HG02938 (cell line): Measurements from ENCODE around the gene ZNF284.

Source experiments
- ATAC-seq: cut with Tn5 transposase; IDR thresholded peaks from one replicate; pipeline ENCODE4 v1.9.1; 2021; ENCODE audit warnings: mild to moderate bottlenecking, moderate library complexity; ENCODE audit not compliant: unreplicated experiment

Gene ZNF284

DNA sequence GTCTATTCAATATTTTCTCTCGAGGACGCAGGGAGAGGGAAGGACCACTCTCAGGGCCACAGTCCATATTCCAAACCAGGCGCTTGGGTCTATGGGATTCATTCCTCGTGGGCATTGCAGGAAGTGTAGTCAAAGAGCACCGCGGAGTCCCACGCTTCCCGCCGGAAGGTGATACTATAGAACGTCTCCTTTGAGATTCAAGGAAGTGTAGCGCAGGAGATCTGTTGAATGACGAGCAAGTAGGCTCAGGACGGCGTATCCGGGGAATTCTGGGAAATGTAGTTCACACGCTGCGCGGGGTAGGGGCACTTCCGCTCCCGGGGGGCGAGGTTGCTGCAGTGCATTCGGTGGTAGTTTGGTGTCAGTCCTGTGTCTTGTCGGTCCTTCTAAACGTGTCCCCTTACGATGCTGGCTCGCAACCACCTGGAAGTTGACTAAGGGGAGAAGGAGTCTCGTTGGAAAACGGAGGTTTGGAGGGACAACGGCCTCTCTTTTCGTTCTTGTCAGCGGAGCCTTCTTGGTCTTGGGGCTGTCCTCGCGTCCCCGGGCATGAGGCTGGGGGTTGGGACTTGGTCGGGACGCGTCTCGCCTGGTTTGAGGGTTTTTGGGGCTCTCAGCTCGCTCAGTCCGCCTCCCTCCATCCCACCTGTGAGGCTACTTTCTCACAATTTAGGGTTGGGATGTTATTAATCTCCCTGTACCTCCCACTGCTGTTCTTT is at the start of gene ZNF284:
Gene ZNF284 (plus strand): TSS at position 336 of the 719 bp plus-strand sequence. CDS start 4,231 bp downstream, outside the sequence.
- ATAC-seq, result peak; percentile 97

DNA sequence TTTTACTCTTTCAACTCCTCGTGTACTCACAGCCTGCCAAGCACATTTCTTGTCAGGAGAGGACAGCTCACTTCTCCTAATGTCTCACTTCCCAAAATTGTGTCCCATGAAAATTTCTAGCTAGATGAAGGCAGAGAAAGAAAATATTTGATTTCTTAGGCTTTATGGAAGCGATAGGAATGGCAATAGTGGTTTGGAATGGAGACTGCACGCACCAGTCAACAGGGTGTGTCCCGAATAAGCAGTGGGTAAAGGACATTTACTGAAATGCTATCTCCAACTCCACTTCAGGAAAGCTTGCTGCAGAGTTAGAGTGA is 47.1 kb upstream of the ZNF284 start:
- no peak for ATAC-seq

DNA sequence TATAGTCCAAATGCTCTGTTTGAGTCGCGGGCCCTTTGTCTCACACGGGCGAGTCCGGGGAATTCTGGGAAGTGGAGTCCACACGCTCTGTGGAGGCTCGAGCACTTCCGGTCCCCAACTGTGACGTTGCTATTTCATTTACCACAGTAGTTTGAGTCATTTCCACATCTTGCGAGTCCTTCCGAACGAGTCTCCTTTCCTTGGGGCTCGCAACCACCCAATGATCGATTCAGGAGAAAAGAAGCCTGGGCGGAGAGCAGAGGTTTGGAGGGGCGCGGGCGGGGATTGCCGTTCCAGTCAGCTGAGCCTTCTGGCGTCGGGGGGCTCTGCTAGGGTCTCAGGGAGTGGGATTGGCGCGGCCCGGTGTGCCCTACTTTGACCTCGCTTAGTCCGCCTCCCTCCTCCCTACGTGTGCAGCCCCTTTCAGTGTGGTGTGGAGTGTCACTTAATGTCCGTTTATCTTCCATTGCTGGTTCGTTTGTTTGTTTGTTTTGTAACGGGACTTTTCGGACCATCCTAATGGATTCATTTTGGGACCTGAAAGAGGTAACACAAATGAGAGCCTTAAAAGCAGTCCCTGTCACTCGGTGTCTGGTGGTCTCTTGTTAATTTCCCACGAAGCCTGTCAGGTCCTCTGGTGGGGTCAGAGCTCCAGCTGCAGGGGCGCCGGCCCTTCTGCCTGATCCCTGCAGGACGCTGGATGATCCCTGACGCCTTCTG is 46.6 kb upstream of the ZNF284 start, which contains the start of gene ZNF222:
Gene ZNF222 (plus strand): TSS at position 163 of the 720 bp plus-strand sequence. CDS start 58 bp downstream, at position 221.
- peak; percentile 90 for ATAC-seq

DNA sequence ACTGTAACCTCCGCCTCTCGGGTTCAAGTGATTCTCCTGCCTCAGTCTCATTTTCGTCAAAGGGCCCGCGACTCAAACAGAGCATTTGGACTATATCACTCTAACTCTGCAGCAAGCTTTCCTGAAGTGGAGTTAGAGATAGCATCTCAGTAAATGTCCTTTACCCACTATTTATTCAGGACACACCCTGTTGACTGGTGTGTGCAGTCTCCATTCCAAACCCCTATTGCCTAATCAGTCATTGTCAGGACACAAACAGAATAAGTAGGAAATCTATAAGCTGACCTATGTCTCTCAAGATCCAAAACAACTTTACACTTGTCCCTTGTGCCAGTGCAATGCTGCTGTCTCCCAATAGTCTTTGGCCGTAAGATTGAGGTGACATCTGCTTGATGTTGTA is 45.3 kb upstream of the ZNF284 start:
- ATAC-seq, result no peak

DNA sequence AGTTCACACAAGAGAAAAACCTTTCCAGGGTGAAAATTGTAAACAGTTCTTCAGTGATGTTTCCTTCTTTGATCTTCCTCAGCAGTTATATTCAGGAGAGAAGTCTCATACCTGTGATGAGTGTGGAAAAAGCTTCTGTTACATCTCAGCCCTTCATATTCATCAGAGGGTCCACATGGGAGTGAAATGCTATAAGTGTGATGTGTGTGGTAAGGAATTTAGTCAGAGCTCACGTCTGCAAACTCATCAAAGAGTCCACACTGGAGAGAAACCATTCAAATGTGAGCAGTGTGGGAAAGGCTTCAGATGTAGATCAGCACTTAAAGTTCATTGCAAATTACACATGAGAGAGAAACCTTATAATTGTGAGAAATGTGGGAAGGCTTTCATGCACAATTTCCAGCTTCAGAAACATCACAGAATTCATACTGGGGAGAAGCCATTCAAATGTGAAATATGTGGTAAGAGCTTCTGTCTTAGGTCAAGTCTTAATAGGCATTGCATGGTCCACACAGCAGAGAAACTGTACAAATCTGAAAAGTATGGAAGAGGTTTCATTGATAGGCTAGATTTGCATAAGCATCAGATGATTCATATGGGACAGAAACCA is 39.9 kb upstream of the ZNF284 start:
- ATAC-seq, result no peak

DNA sequence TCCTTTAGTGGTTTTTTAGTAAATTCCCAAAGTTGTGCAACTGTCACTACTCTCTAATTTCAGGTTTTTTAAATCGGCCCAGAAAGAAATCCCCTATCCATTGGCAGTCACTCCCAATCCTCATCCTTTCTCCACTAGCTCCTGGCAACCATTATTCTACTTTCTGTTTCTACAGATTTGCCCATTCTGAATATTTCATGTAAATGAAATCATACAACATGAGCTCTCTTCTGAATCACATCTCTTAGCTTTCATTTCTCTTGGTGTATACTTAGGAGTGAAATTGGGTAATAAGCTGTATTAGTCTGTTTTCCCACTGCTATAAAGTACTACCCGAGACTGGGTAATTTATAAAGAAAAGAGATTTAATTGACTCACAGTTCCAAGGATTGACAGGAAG is 29.8 kb upstream of the ZNF284 start:
- ATAC-seq, result no peak

DNA sequence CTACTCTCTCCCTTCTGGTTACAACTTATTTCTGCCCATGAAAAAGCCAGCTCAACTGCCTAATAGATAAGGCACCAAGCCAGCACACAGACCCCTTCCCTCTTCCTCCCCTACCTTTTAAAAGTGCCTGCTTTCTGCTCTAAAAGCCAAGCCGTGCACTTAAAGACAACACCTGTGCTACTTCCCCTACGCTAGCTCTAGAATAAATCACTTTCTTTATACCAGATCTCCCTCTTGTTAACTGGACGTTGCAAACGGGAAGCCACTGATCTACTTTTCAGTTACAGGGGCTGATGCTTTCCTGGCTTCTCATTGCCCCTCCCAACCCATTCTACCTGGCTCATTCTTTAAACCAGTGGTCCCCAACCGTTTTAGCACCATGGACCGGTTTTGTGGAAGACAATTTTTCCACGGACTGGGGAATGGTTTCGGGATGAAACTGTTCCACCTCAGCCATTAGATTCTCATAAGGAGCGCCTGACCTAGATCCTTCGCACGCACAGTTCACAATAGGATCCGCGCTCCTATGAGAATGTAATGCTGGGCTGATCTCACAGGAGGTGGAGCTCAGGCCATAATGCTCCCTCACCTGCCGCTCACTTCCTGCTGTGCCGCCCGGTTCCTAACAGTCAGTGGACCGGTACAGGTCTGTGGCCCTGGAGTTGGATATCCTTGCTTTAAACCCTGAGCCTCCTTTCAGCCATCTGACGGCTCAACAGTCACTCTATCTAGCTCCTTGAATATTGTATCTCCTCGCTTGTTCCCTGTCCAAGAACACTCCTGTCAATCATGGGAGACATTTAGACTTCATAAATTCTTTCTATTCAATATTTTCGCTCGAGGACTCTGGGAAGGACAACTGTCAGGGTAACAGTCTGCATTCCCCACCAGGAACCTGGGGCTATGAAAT is 21.0 kb upstream of the ZNF284 start:
- no peak for ATAC-seq

DNA sequence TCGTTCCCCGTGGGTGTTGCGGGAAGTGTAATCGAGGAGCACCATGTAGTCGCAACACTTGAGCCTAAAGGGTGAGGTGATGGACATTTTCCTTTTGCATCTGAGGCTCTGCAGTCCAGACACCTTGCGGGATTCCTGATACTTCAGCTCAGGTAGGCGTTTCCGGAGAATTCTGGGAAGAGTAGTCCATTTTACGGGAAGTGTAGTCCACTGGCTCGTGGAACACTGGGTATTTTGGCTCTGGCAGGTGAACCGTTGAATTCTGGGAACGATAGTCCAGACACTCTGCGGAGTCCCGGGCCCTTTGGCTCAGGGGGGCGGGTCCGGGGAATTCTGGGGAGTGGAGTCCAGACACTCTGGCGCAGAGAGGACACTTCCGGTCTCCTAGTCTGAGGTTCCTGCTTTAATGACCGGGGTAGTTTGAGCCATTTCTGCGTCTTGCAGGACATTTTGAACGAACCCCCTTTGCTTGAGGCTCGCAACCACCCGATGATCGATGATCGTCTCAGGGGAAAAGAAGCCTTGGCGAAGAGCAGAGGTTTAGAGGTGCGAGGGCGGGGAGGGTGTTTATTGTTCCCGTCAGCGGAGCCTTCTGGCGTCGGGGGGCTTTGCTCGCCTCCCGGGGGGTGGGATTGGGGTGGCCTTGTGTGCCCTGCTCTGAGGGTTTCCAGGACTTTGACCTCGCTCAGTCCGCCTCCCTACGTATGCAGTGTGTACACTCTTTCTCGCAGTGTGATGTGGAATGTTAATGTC is 20.1 kb upstream of the ZNF284 start, which contains the start of gene ZNF223:
Gene ZNF223 (plus strand): TSS at position 387 of the 753 bp plus-strand sequence. CDS start 3,141 bp downstream, outside the sequence.
- ATAC-seq, result peak; percentile 42

DNA sequence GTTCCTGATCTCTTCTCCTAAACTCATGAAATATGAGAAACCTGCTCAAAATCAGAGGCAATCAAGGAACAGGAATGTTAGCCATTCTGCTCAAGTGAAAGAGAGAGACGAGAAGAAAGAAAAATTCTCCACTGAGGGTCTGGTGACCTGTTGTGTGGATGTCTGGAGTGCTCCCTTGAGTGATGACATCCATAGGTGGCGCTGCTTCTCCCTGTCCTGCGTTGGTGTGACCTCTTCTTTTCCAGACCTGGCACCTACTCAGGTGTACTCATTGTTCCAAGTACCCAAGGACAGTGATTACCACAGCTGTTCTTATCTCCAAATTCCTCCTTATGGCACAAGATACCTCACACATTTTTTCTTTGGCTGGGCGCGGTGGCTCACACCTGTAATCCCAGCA is 16.1 kb upstream of the ZNF284 start:
- ATAC-seq, result no peak

DNA sequence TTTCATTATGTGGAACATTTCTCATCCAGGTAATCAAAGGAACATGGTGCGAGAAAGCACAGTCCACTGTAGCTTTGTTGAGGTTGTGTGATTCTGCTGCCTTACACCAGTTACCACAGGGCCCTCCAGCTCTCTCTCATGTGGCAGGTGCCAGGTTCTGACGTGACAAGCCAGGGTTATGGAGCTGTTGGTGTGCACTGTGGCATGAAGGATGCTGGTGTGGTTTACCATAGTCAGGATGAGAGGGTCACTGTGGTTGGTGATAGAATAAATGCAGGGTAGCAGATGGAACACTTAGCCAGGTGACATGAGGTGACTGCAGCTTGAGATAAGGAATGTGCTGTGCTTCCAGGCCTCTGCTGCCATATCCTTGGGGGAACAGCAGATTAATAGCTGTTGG is 12.7 kb upstream of the ZNF284 start:
- ATAC-seq, result no peak

DNA sequence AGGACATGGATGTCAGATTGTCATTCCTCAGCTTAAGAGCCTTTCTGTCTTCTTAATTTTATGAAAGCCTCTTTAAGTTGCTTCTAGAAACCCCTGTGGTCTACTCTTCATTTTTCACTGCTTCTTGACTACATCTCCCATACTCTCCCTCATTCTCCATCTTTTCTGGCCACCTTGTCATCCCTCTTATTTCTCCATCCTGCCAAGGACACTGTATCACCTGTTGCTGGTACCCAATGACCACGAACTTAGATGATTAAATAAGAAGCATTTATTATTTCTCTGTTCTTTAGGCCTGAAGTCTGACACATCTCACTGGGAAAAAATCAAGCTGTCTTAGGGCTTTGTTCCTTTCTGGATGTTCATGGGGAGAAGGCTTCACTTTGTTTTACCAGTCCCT is 10.9 kb upstream of the ZNF284 start:
- ATAC-seq, result no peak

DNA sequence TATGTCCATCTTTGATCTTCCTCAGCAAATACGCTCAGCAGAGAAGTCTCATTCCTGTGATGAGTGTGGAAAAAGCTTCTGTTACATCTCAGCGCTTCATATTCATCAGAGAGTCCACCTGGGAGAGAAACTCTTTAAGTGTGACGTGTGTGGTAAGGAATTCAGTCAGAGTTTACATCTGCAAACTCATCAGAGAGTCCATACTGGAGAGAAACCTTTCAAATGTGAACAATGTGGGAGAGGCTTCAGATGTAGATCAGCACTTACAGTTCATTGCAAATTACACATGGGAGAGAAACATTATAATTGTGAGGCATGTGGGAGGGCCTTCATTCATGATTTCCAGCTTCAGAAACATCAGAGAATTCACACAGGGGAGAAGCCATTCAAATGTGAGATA is 5.7 kb upstream of the ZNF284 start:
- ATAC-seq, result no peak

DNA sequence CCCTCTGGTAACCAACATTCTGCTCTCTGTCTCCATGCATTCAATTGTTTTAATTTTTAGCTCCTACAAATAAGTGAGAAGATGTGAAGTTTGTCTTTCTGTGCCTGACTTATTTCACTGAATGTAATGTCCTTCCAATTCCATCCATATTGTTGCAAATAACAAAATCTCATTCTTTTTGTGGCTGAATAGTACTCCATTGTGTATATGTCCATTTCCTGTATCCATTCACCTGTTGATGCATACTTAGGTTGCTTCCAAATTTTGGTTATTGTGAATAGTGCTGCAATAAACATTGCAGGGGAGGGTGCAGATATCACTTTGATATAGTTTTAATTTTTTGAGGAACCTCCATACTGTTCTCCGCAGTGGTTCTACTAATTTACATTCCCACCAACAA is 2.5 kb upstream of the ZNF284 start:
- no peak for ATAC-seq

DNA sequence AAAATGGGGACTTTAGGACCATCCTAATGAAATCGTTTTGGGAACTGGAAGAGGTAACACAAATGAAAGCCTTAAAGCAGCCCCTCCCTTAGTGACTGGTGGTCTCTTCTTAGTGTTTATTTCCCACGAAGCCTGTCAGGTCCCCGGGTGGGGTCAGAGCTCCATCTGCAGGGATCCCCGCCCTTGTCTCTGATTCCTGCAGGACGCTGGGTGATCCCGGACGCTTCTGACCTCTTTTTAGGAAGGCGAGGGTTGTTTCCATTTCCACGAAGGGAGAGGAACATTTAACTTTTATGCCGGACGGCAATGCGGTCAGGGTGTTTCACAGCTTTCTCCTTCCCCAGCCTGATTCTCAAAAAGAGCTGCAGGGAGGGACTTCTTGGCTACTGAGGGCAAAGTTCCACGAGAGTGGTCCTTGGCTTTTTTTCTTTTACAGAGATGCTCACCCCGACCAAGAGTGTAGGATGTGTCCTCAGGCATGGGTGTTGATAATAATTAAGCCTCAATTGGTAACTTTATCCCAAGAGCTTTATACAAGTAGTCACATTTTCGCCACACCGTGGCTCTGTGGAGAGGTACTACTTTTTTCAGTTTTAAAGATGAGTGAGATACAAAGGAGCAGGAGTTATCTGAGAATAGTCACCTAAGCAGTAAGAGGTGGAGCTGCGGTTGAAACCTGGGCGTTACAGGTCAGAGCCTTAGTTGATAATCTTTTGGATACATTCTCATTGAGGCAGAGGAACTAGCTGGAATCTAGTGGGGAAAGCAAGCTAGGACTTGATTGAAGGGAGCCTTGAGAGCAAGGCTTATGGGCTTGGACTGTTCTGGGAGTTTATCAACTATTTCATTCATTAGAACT is 813 bp downstream of the ZNF284 start:
- ATAC-seq, result no peak

DNA sequence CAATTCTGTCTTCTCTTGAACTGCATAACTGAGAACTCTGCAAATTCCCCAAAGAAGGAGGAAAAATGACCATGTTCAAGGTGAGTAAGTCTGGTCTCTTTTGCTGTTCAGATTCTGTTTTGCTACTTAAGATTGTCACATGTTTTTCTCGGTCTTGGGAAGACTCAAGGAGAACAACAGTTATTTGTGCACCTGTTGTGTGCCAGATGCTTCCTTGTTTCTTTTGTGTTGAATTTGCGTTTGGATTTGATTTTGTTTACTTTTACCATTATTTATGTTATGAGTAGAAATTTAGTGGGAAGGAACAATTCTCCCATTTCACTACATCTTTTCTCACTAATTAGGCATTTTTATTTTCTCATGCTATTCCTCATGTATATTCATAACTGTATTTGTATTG is 4.4 kb downstream of the ZNF284 start:
- no peak for ATAC-seq

DNA sequence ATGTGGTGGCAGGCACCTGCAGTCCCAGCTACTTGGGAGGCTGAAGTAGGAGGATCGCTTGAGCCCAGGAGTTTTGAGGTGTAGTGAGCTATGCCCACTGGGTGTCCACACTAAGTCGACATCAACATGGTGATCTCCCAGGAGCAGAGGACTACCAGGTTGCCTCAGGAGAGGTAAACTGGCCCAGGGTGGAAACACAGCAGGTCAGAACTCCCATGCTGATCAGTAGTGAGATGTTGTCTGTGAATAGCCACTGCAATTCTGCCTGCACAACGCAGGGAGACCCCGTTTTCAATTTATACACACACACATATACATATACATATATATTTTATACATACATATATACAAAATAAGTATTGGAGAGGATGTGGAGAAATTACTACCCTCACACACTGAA is 20.1 kb downstream of the ZNF284 start:
- no peak for ATAC-seq

DNA sequence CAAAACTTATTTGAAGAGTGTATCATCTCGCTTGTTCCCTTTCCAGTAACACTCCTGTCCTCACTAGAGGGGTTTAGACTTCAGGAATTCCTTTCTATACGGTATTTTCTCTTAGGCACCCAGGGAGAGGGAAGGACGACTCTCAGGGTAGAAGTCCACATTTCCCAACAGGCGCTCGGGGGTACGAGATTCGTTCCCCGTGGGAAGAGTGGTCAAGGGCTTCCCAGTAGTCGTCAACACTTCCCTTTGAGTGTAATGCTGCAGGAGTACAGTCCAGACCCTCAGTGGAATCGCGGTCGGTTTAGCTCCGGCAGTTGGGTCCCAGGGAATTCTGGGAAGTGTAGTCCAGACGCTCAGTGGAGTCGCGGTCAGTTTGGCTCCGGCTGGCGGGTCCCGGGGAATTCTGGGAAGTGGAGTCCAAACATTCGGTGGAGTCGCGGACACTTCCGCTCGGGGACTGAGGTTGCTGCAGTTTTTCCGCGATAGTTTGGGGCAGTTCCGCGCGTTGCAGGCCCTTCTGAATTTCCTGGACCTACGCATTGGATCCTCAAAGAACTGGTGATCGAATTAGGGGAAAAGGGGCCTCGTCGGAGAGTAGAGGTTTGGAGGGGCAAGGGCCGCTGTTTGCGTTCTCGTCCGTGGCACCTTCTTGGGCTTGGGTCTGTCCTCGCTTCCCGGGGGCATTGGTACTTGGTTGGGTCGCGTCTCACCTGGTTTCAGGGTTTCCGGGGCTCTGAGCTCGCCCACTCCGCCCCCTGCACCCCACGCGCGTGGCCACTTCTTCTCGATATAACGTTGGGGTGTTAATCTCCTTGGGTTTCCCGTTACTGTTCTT is 22.2 kb downstream of the ZNF284 start, which contains the start of gene ZNF224:
Gene ZNF224 (plus strand): TSS at position 431 of the 835 bp plus-strand sequence. CDS start 3,513 bp downstream, outside the sequence.
- peak; percentile 81 for ATAC-seq

DNA sequence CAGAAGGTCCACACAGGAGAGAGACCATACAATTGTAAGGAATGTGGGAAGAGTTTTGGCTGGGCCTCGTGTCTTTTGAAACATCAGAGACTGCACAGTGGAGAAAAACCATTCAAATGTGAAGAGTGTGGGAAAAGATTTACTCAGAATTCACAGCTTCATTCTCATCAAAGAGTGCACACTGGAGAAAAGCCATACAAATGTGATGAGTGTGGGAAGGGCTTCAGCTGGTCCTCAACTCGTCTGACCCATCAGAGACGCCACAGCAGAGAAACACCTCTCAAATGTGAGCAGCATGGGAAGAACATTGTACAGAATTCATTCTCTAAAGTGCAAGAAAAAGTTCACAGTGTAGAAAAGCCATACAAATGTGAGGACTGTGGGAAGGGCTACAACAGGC is 35.8 kb downstream of the ZNF284 start:
- no peak for ATAC-seq
